Bronchial epithelial cell (primary cell): ENCODE results near the gene PIK3C2B. TPM values are rescaled to one million over a fixed set of nuclear protein-coding genes. Genes with fewer than 3 reads are reported as not detected.

ENCODE experiments used
- DNase-seq: peaks from one replicate; pipeline ENCODE4 v3.0.0-alpha.2; 2010; ENCODE audit warnings: low read depth
- FAIRE-seq: peaks from 2 replicates; lab custom pipeline; 2011; peaks lifted over from hg19 to GRCh38; lab: Jason Lieb, UNC
- H3K27me3 ChIP-seq: 2 replicates; pipeline ENCODE4 v1.5.1; 2011; ENCODE audit warnings: low read length; ENCODE audit not compliant: control insufficient read depth, insufficient read depth
- H3K36me3 ChIP-seq: 2 replicates; pipeline ENCODE4 v1.5.1; 2011; ENCODE audit warnings: low read length; ENCODE audit not compliant: control insufficient read depth, insufficient read depth
- H3K4me3 ChIP-seq: 2 replicates; pipeline ENCODE4 v1.5.1; 2011; ENCODE audit warnings: mild to moderate bottlenecking, low read depth, low read length, control low read depth
- total RNA-seq: library from RNA; depleted of rRNA; stranded (reverse); fragments of >200 nt; gene quantifications from 2 replicates; pipeline ENCODE4 v1.2.1, GENCODE V29; 2014
- TF ChIP-seq, protein P1 (sequence below): IDR thresholded peaks from 2 replicates; pipeline ENCODE4 v1.5.1; 2011; ENCODE audit warnings: mild to moderate bottlenecking, moderate library complexity, low read length, control low read depth, inconsistent platforms; ENCODE audit not compliant: insufficient read depth, severe bottlenecking

The PIK3C2B gene
- total RNA-seq, 1 donor from 2014 or later: 2.1 TPM

DNA sequence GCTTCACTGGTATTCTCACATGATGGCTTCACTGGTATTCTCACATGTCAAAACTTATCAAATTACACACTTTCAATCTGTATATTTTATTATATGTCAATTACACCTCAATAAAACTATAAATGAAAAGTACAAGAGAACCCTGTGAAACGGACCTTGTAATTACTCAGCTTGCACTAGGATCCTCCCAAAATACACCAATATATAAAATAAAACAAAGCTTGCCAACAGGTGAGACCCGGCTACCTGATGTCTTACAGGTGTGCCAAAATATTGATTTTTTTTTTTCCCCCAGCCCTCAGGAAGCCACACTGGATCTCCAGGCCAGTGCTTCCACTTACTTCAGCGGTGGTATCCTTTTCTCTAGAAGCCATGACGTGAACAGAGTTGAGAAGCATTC lies 22.9 kb downstream of the PIK3C2B start:
- FAIRE-seq (no peak), DNase-seq (no peak)
- Histone ChIP-seq H3K27me3 (no peaks in the 10 kb centered on the region), H3K4me3 (no peak overlapping the region), H3K36me3 (peaks cover 8% of the 10 kb centered on the region)
- TF ChIP-seq, protein P1, sequence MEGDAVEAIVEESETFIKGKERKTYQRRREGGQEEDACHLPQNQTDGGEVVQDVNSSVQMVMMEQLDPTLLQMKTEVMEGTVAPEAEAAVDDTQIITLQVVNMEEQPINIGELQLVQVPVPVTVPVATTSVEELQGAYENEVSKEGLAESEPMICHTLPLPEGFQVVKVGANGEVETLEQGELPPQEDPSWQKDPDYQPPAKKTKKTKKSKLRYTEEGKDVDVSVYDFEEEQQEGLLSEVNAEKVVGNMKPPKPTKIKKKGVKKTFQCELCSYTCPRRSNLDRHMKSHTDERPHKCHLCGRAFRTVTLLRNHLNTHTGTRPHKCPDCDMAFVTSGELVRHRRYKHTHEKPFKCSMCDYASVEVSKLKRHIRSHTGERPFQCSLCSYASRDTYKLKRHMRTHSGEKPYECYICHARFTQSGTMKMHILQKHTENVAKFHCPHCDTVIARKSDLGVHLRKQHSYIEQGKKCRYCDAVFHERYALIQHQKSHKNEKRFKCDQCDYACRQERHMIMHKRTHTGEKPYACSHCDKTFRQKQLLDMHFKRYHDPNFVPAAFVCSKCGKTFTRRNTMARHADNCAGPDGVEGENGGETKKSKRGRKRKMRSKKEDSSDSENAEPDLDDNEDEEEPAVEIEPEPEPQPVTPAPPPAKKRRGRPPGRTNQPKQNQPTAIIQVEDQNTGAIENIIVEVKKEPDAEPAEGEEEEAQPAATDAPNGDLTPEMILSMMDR: no peak

DNA sequence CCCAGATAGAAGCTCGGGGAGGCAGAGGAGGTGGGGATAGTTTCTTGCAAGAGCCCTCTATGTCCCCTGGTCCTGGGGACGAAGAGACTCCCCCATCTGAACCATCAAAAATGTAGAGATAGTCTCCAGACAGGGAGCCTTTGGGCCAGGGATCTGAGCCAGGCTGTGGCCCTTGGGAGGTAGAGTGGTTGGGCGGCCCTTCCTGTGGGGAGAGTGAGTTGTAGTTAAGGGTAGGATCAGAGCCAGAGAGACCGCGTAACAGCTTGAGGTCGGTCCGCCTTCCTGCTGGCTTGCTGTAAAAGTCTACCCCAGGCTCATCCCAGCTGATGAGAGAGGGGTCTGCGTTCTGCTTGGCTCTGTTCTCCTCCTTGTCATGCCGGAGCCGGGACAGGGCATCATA lies 25.3 kb downstream of the PIK3C2B start:
- Histone ChIP-seq H3K4me3 (no peak overlapping the region), H3K36me3 (peaks cover 8% of the 10 kb centered on the region), H3K27me3 (no peaks in the 10 kb centered on the region)
- DNase-seq (no peak), FAIRE-seq (no peak)
- TF ChIP-seq, protein P1: no peak

DNA sequence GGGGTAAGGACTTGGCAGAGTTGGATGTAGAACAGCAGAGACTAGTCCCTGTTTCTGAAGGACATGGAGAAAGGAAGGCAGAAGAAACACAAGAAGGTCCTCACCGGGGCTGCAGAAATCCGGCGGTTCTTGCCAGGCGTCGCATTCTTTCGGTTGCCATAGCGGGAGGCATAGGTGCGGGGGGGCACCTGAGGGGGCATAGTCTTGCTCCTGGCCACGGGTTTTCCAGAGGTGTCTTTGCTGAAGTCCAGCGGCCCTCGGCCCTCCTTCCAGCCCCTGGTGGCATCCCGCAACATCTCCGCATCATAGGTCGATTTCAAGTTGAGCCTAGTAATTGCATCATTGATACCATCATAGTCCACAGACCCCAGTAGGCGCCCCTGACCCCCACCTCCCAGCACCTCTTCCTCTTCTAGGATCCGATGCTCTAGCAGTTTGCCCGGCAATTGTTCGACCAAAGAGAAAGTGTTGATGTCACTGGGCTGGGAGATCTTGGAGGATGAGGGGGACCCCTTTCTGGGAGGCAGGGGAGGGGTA lies 25.8 kb downstream of the PIK3C2B start:
- Histone ChIP-seq H3K4me3 (no peak overlapping the region), H3K36me3 (peaks cover 9% of the 10 kb centered on the region), H3K27me3 (no peaks in the 10 kb centered on the region)
- FAIRE-seq: no peak
- TF ChIP-seq, protein P1: no peak
- DNase-seq: no peak

DNA sequence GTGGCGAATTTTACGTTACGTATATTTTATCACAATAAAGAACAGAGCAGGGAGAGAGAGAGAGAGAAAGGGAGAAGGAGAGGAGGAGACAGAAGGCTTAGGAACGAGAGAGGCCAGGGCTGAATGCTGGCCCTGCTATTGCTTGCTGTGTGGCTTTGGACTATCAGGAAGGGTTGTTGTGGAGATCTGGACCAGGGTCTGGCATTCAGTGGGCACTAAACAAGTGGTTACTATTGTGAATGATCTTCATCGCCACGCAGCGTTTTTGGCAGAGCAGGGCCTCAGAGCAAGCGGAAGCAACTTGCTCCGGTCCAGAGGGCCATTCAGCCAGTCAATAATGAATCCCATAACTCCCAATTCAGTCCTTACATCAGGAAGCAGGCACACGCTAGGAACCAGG lies 26.4 kb downstream of the PIK3C2B start:
- peaks cover 11% of the 10 kb centered on the region for H3K36me3 ChIP-seq
- no peak for DNase-seq
- H3K27me3 ChIP-seq: no peaks in the 10 kb centered on the region
- TF ChIP-seq, protein P1: no peak
- FAIRE-seq: no peak
- H3K4me3 ChIP-seq: no peak overlapping the region

DNA sequence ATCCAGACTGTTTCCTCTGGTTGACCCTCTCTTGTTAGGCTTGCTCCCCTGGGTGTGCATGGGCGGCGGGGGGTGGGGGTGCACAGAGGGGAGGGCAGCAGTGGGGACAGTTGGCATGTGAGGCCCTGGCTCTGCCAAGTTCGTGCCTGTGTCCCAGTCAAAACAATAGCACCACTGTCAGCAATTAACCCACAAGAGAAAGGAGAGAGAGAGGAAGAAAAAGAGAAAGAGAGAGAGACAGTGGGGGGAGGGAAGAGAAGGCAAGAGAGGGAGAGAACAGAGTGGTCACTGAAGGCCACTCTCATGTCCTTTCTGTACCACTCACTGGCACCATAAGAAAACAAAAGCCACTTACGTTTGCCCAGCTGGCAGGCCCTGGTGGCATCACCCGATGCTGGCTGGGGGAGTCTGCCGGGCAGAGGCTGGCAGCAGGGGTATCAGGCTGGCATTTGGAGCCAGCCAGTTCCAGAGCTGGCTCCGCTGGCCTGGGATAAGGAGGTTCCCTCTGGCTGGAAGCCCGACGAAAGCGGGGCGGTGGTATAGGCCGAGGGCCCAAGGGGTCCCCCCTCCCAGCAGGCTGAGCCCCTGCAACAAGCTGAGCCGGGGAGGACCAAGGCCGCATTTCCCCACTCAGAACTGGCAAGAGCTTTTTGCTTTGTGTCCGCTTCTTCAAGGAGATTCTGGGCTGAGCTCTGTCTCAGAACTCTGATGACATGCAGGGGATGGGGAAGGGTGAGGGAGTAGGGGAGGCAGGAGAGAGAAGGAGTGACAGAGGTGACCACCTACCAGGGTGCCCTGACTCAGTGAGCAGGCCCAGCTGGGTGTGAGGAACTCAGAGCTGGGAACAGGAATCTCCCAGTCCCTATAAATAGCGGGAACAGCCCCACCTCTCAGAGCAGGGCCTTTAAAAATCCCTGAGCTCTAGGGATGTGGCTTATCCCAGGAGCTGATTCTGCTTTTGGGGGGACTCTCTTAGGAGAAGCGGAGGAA lies 27.9 kb downstream of the PIK3C2B start:
- Histone ChIP-seq H3K4me3 (no peak overlapping the region), H3K27me3 (no peaks in the 10 kb centered on the region), H3K36me3 (peaks cover 11% of the 10 kb centered on the region)
- no peak for DNase-seq
- TF ChIP-seq, protein P1: no peak
- FAIRE-seq: no peak
